H1 (cell line): ENCODE results near the gene ADAMTS17. TPM values are rescaled to one million over a fixed set of nuclear protein-coding genes. Genes with fewer than 3 reads are reported as not detected.

Source experiments
- CBX8 ChIP-seq: fragments of 300-800, 300-1000 bp; sonication (generic); IDR thresholded peaks from 2 replicates; pipeline ENCODE4 v1.7.1; 2016; ENCODE audit warnings: low read depth, low read length, borderline replicate concordance
- TAF1 ChIP-seq: IDR thresholded peaks from 2 replicates; pipeline ENCODE4 v1.6.1; 2011; ENCODE audit warnings: mild to moderate bottlenecking, low read depth, low read length
- polyA plus RNA-seq, 7 experiments: library from polyadenylated mRNA; depleted of rRNA in 3 of 7; stranded (reverse) in 5 of 7; unstranded in 2 of 7; fragments of >200 nt in 5 of 7; fragments of 200-250 nt in 2 of 7; gene quantifications; 1 replicate in 5 of 7; 2 replicates in 1 of 7; 4 replicates in 1 of 7; pipeline versions ENCODE4 v1.2.1 to v1.2.3, GENCODE V29; 2011 to 2013; ENCODE audit warnings: missing spikeins in 2 of 7, mixed read lengths in 2 of 7
- total RNA-seq: library from RNA; stranded (reverse); fragmentation: NEBNext Ultra II Directional; extraction: Animal tissue kit (Norgen Biotek cat#: 25700); gene quantifications from 2 replicates; pipeline ENCODE4 v1.2.1, GENCODE V29; 2021

Gene ADAMTS17
- total and polyA plus RNA-seq, 2 of the 8 experiments (the other 6 are each of a cell fraction or from before 2014, with no cell fraction given), result 0.51 to 1.7 TPM

DNA sequence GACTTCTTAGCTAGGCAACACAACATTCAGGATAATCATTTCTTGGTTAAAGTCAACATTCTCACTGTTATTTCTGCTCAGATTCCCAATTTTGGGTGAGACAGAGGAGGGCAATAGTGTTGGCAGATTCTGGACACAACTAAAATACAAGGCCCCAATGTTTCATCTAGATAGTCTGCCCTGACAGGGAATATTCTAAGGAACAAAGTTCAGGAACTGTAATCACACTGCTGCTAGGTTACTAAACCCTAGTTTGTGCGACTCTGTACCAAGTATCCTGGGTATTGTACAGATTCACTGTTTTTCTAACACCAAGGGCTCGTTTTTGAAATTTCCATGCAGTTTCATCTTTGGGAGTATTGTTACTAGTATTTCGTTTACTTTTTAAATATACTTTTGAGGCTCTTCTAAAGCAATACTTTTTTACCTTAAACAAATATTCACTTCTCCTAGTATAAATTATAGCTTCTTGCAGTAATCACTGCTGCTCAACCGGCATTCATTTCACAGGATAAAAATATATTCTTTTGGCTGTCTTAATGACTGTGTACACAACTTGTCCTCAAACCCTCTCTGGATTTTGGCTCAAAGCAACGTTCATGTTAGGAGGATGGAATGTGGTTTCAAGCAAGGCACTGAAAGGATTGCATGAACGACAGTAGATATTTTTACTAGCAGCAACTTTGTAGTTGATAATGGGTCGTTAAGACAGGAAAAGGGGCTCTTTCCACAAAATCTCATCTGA lies 167.4 kb downstream of the ADAMTS17 start (continued):
- no peak for TF ChIP-seq TAF1
- TF ChIP-seq CBX8, result no peak
